Kidney epithelial cell (primary cell): ENCODE results near the gene ATP6V0A1. TPM values are rescaled to one million over a fixed set of nuclear protein-coding genes. Genes with fewer than 3 reads are reported as not detected.

Experiments
- DNase-seq: peaks from one replicate; pipeline ENCODE4 v3.0.0-alpha.2; 2010; ENCODE audit warnings: low read depth
- H3K27me3 ChIP-seq: 2 replicates; pipeline ENCODE4 v1.6.0; 2011; ENCODE audit warnings: low read length; ENCODE audit not compliant: control insufficient read depth, insufficient read depth
- H3K36me3 ChIP-seq: 2 replicates; pipeline ENCODE4 v1.5.1; 2011; ENCODE audit warnings: low read length; ENCODE audit not compliant: control insufficient read depth, insufficient read depth
- H3K4me3 ChIP-seq: 2 replicates; pipeline ENCODE4 v1.5.1; 2011; ENCODE audit warnings: low read depth, mild to moderate bottlenecking, control low read depth, low read length
- total RNA-seq: library from RNA; depleted of rRNA; stranded (reverse); fragments of >200 nt; gene quantifications from 2 replicates; pipeline ENCODE4 v1.2.3, GENCODE V29; 2015
- TF ChIP-seq, protein P1 (sequence below): IDR thresholded peaks from 2 replicates; pipeline ENCODE4 v1.5.1; 2011; ENCODE audit warnings: mild to moderate bottlenecking, moderate library complexity, low read length, control low read depth, inconsistent platforms; ENCODE audit not compliant: insufficient read depth, poor library complexity, severe bottlenecking

Gene ATP6V0A1
- total RNA-seq, 1 donor from 2014 or later: 46.4 TPM

DNA sequence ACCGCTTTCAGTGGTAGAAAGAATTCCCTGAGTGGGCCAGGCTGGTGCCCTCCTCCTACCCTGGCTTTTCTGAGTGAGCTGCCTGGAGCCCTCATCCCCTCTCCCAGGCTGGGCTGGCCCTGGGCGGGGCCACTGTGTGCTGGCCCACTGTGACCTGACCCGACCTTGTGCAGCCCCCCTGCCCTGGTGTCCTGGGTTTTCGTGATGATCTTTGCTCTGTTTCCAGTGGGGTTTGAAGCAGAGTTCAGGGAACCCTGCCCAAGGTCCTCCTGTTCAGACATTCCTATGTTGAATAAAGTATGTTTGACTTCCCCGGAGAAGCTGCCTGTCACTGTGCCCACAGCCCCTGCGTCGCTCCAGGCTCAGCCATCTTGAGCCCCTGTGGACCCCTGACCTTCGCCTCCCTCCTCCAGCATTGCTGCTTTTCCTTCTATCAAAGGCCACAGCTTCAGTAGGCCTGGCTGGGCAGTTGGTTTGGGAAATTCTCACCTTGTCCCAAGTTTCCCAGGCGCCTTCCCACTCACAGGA is 63.6 kb downstream of the ATP6V0A1 start:
- no peaks in the 10 kb centered on the region for H3K27me3 ChIP-seq
- no peaks in the 10 kb centered on the region for H3K36me3 ChIP-seq
- DNase-seq: no peak
- no peak overlapping the region for H3K4me3 ChIP-seq
- TF ChIP-seq, protein P1, sequence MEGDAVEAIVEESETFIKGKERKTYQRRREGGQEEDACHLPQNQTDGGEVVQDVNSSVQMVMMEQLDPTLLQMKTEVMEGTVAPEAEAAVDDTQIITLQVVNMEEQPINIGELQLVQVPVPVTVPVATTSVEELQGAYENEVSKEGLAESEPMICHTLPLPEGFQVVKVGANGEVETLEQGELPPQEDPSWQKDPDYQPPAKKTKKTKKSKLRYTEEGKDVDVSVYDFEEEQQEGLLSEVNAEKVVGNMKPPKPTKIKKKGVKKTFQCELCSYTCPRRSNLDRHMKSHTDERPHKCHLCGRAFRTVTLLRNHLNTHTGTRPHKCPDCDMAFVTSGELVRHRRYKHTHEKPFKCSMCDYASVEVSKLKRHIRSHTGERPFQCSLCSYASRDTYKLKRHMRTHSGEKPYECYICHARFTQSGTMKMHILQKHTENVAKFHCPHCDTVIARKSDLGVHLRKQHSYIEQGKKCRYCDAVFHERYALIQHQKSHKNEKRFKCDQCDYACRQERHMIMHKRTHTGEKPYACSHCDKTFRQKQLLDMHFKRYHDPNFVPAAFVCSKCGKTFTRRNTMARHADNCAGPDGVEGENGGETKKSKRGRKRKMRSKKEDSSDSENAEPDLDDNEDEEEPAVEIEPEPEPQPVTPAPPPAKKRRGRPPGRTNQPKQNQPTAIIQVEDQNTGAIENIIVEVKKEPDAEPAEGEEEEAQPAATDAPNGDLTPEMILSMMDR: no peak

- DNase-seq: no peak
- TF ChIP-seq, protein P1: no peak
- Histone ChIP-seq H3K36me3 (no peaks in the 10 kb centered on the region), H3K4me3 (no peak overlapping the region), H3K27me3 (no peaks in the 10 kb centered on the region)
These were observed 64.2 kb downstream of the ATP6V0A1 start for GRCh38 chr17:42522798-42523278.

GRCh38 chr17:42525221-42525620 is 66.5 kb downstream of the ATP6V0A1 start:
- no peak for DNase-seq
- TF ChIP-seq, protein P1: no peak
- Histone ChIP-seq H3K36me3 (no peaks in the 10 kb centered on the region), H3K27me3 (no peaks in the 10 kb centered on the region), H3K4me3 (no peak overlapping the region)

GRCh38 chr17:42526031-42526444 is 67.4 kb downstream of the ATP6V0A1 start:
- H3K4me3 ChIP-seq: no peak overlapping the region
- no peaks in the 10 kb centered on the region for H3K27me3 ChIP-seq
- TF ChIP-seq, protein P1: no peak
- H3K36me3 ChIP-seq: no peaks in the 10 kb centered on the region
- DNase-seq: no peak

DNA sequence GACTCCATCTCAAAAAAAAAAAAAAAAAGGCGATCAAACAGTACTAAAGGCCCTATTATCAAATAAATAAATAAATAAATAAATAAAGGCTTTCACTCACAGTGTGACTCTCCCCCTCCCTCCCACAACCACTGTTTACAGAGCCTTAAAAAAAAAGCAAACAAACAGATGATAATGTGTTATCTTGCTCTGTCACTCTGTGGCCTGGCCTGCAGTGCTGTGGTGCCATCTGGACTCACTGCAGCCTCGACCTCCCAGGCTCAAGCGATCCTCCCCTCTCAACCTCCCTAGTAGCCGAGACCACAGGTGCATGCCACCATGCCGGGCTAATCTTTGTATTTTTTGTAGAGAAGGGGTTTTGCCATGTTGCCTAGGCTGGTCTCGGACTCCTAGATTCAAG is 69.3 kb downstream of the ATP6V0A1 start:
- H3K4me3 ChIP-seq: no peak overlapping the region
- TF ChIP-seq, protein P1: no peak
- DNase-seq: no peak
- H3K27me3 ChIP-seq: no peaks in the 10 kb centered on the region
- no peaks in the 10 kb centered on the region for H3K36me3 ChIP-seq

DNA sequence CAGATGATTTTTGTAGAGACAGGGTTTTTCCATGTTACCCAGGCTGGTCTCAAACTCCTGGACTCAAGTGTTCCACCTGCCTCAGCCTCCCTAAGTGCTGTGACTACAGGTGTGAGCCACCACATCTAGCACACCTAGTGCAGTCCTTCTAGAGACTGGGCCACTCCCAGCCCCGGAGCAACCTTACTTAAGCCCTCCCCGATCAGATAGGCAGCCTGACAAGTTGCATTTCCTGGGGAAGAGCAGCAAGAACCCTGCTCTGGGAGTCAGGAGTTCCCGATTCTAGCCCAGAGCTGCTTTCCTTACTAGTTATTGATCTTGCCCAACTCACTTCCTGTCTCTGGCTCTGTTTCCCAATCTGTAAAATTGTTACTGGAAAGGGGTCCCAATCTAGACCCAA is 70.4 kb downstream of the ATP6V0A1 start:
- DNase-seq: no peak

More for the DNA sequence above, 70.4 kb downstream of the ATP6V0A1 start:
- Histone ChIP-seq H3K36me3 (no peaks in the 10 kb centered on the region), H3K4me3 (no peak overlapping the region), H3K27me3 (no peaks in the 10 kb centered on the region)
- TF ChIP-seq, protein P1: no peak
